GM21367 (cell line): ENCODE data around the gene NOTCH1.
"Not testable (repeated sequence)": the region's sequence is repeated elsewhere in the genome, so short reads cannot be mapped to it uniquely, and the experiment has no call there.

ENCODE experiments used
- ATAC-seq: cut with Tn5 transposase; IDR thresholded peaks from one replicate; pipeline ENCODE4 v1.9.1; 2021; ENCODE audit not compliant: unreplicated experiment

The NOTCH1 gene

GRCh38 chr9:136564379-136564988, 18.6 kb upstream of the NOTCH1 start:
- ATAC-seq: peak; percentile 57

GRCh38 chr9:136563646-136564325, 17.9 kb upstream of the NOTCH1 start:
- ATAC-seq: no peak

- no peak for ATAC-seq
These were observed 17.1 kb upstream of the NOTCH1 start for GRCh38 chr9:136562746-136563495.

GRCh38 chr9:136561779-136562178, 15.9 kb upstream of the NOTCH1 start:
- no peak for ATAC-seq

GRCh38 chr9:136560586-136560985, 14.7 kb upstream of the NOTCH1 start:
- ATAC-seq: no peak

- not testable (repeated sequence) for ATAC-seq
These were observed 13.5 kb upstream of the NOTCH1 start for GRCh38 chr9:136559371-136559770.

- ATAC-seq: not testable (repeated sequence)
These were observed 13.0 kb upstream of the NOTCH1 start for GRCh38 chr9:136558846-136559245.

- ATAC-seq: no peak
These were observed 12.5 kb upstream of the NOTCH1 start for GRCh38 chr9:136558373-136558772.

- no peak for ATAC-seq
These were observed 11.2 kb upstream of the NOTCH1 start for GRCh38 chr9:136557036-136557435.

- ATAC-seq: no peak
These were observed 10.3 kb upstream of the NOTCH1 start for GRCh38 chr9:136556166-136556565.

GRCh38 chr9:136554870-136555269, 9.0 kb upstream of the NOTCH1 start:
- ATAC-seq: no peak

GRCh38 chr9:136553581-136553980, 7.7 kb upstream of the NOTCH1 start:
- no peak for ATAC-seq

GRCh38 chr9:136552117-136552703, 6.4 kb upstream of the NOTCH1 start:
- ATAC-seq: no peak

- no peak for ATAC-seq
These were observed 5.7 kb upstream of the NOTCH1 start for GRCh38 chr9:136551401-136552116.

GRCh38 chr9:136550439-136551289, 4.8 kb upstream of the NOTCH1 start:
- no peak for ATAC-seq

GRCh38 chr9:136549010-136549980, 3.4 kb upstream of the NOTCH1 start:
- ATAC-seq: no peak

GRCh38 chr9:136547508-136548215, 1.8 kb upstream of the NOTCH1 start:
- no peak for ATAC-seq
